SK-N-SH (cell line): ENCODE measurements around the gene MBLAC1. TPM values are rescaled to one million over a fixed set of nuclear protein-coding genes. Genes with fewer than 3 reads are reported as not detected.
A peak's percentile ranks its signal among the peaks of the same experiment; 100 is the strongest.

Experiments used
- CTCF ChIA-PET: fragments of 300-600, 350-600 bp; formaldehyde crosslinking; extraction: SDS; loops from one replicate; lab custom pipeline; 2021; lab: Yijun Ruan, JAX
- POLR2A ChIA-PET: fragments of 350-600 bp; sonication (Branson Sonifier 250); formaldehyde crosslinking; extraction: SDS; loops from one replicate; lab custom pipeline; 2020; ENCODE audit warnings: antibody characterized with exemption, inconsistent platforms; lab: Yijun Ruan, JAX
- DNase-seq: peaks from one replicate; pipeline ENCODE4 v3.0.0; 2012
- H2AFZ ChIP-seq: fragments of 200-600 bp; sonication (generic); 2 replicates; pipeline ENCODE4 v1.8.1; 2016; ENCODE audit warnings: antibody characterized with exemption, mild to moderate bottlenecking, low read depth
- H3F3A ChIP-seq: fragments of 200-600 bp; sonication (generic); replicated peaks from 2 replicates; pipeline ENCODE3; 2016; ENCODE audit warnings: antibody characterized with exemption, mild to moderate bottlenecking; ENCODE audit not compliant: insufficient read depth
- H3K27ac ChIP-seq, 2 experiments: fragments of 200-500 bp in 1 of 2; fragments of 200-600 bp in 1 of 2; sonication (Bioruptor generic) in 1 of 2; sonication (generic), shearing (Covaris generic) in 1 of 2; 2 replicates each; pipeline versions ENCODE4 v1.5.1 to v1.6.1; 2014 to 2016; ENCODE audit warnings: low read depth in 2 of 2, inconsistent platforms in 1 of 2, low read length in 1 of 2, mild to moderate bottlenecking in 1 of 2, mixed read lengths in 1 of 2
- H3K27me3 ChIP-seq: fragments of 200-600 bp; sonication (generic), shearing (Covaris generic); 2 replicates; pipeline ENCODE4 v1.6.1; 2016; ENCODE audit warnings: mixed run types; ENCODE audit not compliant: insufficient read depth
- H3K36me3 ChIP-seq, 2 experiments: fragments of 200-500 bp in 1 of 2; fragments of 200-600 bp in 1 of 2; sonication (Bioruptor generic) in 1 of 2; sonication (generic) in 1 of 2; replicated peaks in 1 of 2; 2 replicates each; pipeline versions ENCODE3 to v1.5.1; 2014 to 2016; ENCODE audit warnings: low read length in 1 of 2, mild to moderate bottlenecking in 1 of 2; ENCODE audit not compliant: insufficient read depth in 2 of 2, control insufficient read depth in 1 of 2
- H3K4me1 ChIP-seq, 2 experiments: fragments of 200-500 bp in 1 of 2; fragments of 200-600 bp in 1 of 2; sonication (Bioruptor generic) in 1 of 2; sonication (generic), shearing (Covaris generic) in 1 of 2; 2 replicates each; pipeline versions ENCODE4 v1.5.1 to v1.6.1; 2014 to 2016; ENCODE audit warnings: low read depth in 1 of 2, low read length in 1 of 2, mixed run types in 1 of 2; ENCODE audit not compliant: insufficient read depth in 2 of 2, control insufficient read depth in 1 of 2
- H3K4me2 ChIP-seq: fragments of 200-600 bp; sonication (generic), shearing (Covaris generic); 2 replicates; pipeline ENCODE4 v1.6.1; 2017; ENCODE audit warnings: mixed run types
- H3K4me3 ChIP-seq, 2 experiments: fragments of 200-500 bp in 1 of 2; fragments of 200-600 bp in 1 of 2; sonication (Bioruptor generic) in 1 of 2; sonication (generic), shearing (Covaris generic) in 1 of 2; 2 replicates each; pipeline versions ENCODE4 v1.5.1 to v1.8.1; 2014 to 2016; ENCODE audit warnings: low read depth in 2 of 2, inconsistent platforms in 1 of 2, low read length in 1 of 2, mild to moderate bottlenecking in 1 of 2, mixed read lengths in 1 of 2, moderate library complexity in 1 of 2
- H3K79me2 ChIP-seq: fragments of 200-600 bp; sonication (generic); 2 replicates; pipeline ENCODE4 v1.8.1; 2017; ENCODE audit warnings: mild to moderate bottlenecking; ENCODE audit not compliant: insufficient read depth
- H3K9ac ChIP-seq: fragments of 200-600 bp; sonication (generic); 2 replicates; pipeline ENCODE4 v1.6.1; 2017; ENCODE audit warnings: mixed run types
- H3K9me2 ChIP-seq: fragments of 200-600 bp; sonication (generic); 2 replicates; pipeline ENCODE4 v1.6.1; 2017; ENCODE audit warnings: mixed run types
- H3K9me3 ChIP-seq: fragments of 200-600 bp; sonication (generic); 2 replicates; pipeline ENCODE4 v1.6.1; 2017; ENCODE audit warnings: mixed run types, mild to moderate bottlenecking, moderate library complexity
- H4K20me1 ChIP-seq: fragments of 200-600 bp; sonication (generic); 2 replicates; pipeline ENCODE4 v1.6.1; 2017; ENCODE audit warnings: mild to moderate bottlenecking, mixed run types; ENCODE audit not compliant: insufficient read depth
- ELF1 ChIP-seq: IDR thresholded peaks from 2 replicates; pipeline ENCODE4 v1.4.0; 2012
- NFIC ChIP-seq: IDR thresholded peaks from 2 replicates; pipeline ENCODE4 v1.4.0; 2012; ENCODE audit warnings: borderline replicate concordance
- WGBS: methylation state at CpG from one replicate; pipeline ENCODE4 v1.1.6; 2017; ENCODE audit warnings: low lambda C conversion rate; 5-methylcytosine and 5-hydroxymethylcytosine counted together
- polyA plus RNA-seq, 3 experiments: library from polyadenylated mRNA; depleted of rRNA; stranded (reverse); fragments of >200 nt; gene quantifications; 2 replicates each; pipeline ENCODE4 v1.2.3, GENCODE V29; 2012
- TF ChIP-seq, protein P1 (sequence below): IDR thresholded peaks from 2 replicates; pipeline ENCODE4; 2012
- TF ChIP-seq, protein P2 (sequence below): IDR thresholded peaks from 2 replicates; pipeline ENCODE4 v1.4.0; 2012; ENCODE audit warnings: low read depth, borderline replicate concordance
- TF ChIP-seq, protein P3 (sequence below): fragments of 150-350 bp; IDR thresholded peaks from 2 replicates; pipeline ENCODE4 v1.6.1; 2016; ENCODE audit warnings: mild to moderate bottlenecking, low read depth, low read length
- TF ChIP-seq, protein P4 (sequence below): IDR thresholded peaks from 2 replicates; pipeline ENCODE4 v1.4.0; 2012; ENCODE audit warnings: low read depth, borderline replicate concordance

Gene MBLAC1
- polyA plus RNA-seq, 1 of the 3 experiments (the other 2 are of a cell fraction): 4.4 TPM

DNA sequence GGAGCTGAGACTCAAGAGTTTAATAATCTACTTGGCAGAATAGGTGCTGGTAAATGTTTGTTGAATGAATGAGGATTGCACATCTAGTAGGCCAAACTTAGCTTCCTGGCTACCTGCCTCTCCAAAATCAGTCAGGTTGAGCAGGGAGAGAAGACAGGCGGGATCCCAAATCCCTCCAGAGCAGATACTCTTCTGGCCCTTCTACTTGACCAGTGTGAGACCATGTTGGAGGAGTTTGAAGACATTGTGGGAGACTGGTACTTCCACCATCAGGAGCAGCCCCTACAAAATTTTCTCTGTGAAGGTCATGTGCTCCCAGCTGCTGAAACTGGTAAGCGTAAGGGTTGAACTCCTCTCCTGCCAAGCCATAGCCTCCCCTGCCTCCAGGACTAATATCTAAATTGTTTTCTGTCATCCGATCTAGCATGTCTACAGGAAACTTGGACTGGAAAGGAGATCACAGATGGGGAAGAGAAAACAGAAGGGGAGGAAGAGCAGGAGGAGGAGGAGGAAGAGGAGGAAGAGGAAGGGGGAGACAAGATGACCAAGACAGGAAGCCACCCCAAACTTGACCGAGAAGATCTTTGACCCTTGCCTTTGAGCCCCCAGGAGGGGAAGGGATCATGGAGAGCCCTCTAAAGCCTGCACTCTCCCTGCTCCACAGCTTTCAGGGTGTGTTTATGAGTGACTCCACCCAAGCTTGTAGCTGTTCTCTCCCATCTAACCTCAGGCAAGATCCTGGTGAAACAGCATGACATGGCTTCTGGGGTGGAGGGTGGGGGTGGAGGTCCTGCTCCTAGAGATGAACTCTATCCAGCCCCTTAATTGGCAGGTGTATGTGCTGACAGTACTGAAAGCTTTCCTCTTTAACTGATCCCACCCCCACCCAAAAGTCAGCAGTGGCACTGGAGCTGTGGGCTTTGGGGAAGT, 2.2 kb upstream of the MBLAC1 start:
- POLR2A ChIA-PET: interaction anchor here (0.6 to 5.3 kb wide), 4 partner anchors 11 to 304 kb away, joined by 3 to 70 read pairs (median 4); partner anchors contain the start of genes AP4M1, MCM7 and ZCWPW1
- no peak overlapping the region for H3K4me3 ChIP-seq
- no peaks in the 10 kb centered on the region for H4K20me1 ChIP-seq
- peaks cover 13 to 22% of the 10 kb centered on the region in 2 experiments for H3K36me3 ChIP-seq
- no peaks in the 10 kb centered on the region for H3K9me3 ChIP-seq
- H3K9me2 ChIP-seq: no peaks in the 10 kb centered on the region
- DNase-seq: no peak
- 99% methylated on average over 4 of the region's 4 CpGs for WGBS
- CTCF ChIA-PET: interaction anchor here (0.6 to 5.0 kb wide), 5 partner anchors 7 to 130 kb away, joined by 3 to 40 read pairs (median 7); partner anchors contain the start of genes AP4M1 and MCM7
- H3K27me3 ChIP-seq: no peaks in the 10 kb centered on the region
- no peak overlapping the region for H3K27ac ChIP-seq
- TF ChIP-seq, protein P1, sequence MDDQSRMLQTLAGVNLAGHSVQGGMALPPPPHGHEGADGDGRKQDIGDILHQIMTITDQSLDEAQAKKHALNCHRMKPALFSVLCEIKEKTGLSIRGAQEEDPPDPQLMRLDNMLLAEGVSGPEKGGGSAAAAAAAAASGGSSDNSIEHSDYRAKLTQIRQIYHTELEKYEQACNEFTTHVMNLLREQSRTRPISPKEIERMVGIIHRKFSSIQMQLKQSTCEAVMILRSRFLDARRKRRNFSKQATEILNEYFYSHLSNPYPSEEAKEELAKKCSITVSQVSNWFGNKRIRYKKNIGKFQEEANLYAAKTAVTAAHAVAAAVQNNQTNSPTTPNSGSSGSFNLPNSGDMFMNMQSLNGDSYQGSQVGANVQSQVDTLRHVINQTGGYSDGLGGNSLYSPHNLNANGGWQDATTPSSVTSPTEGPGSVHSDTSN: no peak
- TF ChIP-seq ELF1: no peak
- no peak overlapping the region for H3K9ac ChIP-seq
- H2AFZ ChIP-seq: no peak overlapping the region
- H3K4me2 ChIP-seq: no peak overlapping the region
- peaks cover 57% of the 10 kb centered on the region for H3K79me2 ChIP-seq
- peaks cover 61% of the 10 kb centered on the region for H3F3A ChIP-seq
- peaks cover 13 to 20% of the 10 kb centered on the region in 2 experiments; a peak in 3 of 4 replicates for H3K4me1 ChIP-seq

DNA sequence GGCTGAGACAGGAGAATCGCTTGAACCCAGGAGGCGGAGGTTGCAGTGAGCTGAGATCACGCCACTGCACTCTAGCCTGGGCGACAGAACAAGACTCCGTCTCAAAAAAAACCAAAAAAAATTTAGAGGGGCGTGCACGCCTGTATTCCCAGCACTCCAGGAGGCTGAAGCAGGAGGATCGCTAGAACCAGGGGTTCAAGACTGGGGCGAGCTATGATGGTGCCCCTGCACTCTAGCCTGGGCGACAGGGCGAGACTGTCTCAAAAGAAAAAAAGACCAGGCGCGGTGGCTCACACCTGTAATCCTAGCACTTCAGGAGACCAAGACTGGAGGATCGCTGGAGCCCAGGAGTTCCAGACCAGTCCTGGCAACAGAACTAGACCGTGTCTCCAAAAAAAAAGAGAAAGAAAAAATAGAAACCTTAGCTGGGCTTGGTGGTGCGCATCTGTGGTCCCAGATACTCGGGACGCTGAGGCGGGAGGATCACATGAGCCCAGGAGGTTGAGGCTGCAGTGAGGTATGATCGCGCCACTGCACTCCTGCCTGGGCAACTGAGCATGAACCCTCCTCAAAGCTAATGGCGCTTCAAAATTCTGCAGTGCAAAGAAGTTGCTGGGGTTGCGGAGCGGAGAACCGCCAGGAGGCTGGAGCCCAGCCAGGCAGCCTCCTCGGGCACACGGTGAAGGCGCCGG, 382 bp upstream of the MBLAC1 start:
- Histone ChIP-seq H3K27ac (peak overlapping the region; percentile 96 to 97), H3K9ac (peak overlapping the region; percentile 88), H3F3A (peaks cover 49% of the 10 kb centered on the region), H3K79me2 (peaks cover 45% of the 10 kb centered on the region), H3K36me3 (peaks cover 13 to 22% of the 10 kb centered on the region in 2 experiments), H3K9me2 (no peaks in the 10 kb centered on the region), H3K4me3 (peak overlapping the region; percentile 65 to 84), H3K9me3 (no peaks in the 10 kb centered on the region), H3K4me2 (peak overlapping the region; percentile 90), H3K4me1 (peaks cover 6 to 20% of the 10 kb centered on the region in 2 experiments; a peak in 2 of 4 replicates), H3K27me3 (no peaks in the 10 kb centered on the region), H2AFZ (peak overlapping the region; percentile 83), H4K20me1 (no peaks in the 10 kb centered on the region)
- no peak for DNase-seq
- ChIA-PET POLR2A (interaction anchor here (1.0 to 5.3 kb wide), 3 partner anchors 22 to 27 kb away, joined by 3 to 70 read pairs (median 5); partner anchors contain the start of genes AP4M1, LAMTOR4 and MCM7), CTCF (interaction anchor here (0.9 to 1.5 kb wide), 4 partner anchors 11 to 136 kb away, joined by 3 to 11 read pairs (median 4); partner anchors contain the start of genes AP4M1 and MCM7)
- TF ChIP-seq NFIC: peak; percentile 73
- TF ChIP-seq, protein P2, sequence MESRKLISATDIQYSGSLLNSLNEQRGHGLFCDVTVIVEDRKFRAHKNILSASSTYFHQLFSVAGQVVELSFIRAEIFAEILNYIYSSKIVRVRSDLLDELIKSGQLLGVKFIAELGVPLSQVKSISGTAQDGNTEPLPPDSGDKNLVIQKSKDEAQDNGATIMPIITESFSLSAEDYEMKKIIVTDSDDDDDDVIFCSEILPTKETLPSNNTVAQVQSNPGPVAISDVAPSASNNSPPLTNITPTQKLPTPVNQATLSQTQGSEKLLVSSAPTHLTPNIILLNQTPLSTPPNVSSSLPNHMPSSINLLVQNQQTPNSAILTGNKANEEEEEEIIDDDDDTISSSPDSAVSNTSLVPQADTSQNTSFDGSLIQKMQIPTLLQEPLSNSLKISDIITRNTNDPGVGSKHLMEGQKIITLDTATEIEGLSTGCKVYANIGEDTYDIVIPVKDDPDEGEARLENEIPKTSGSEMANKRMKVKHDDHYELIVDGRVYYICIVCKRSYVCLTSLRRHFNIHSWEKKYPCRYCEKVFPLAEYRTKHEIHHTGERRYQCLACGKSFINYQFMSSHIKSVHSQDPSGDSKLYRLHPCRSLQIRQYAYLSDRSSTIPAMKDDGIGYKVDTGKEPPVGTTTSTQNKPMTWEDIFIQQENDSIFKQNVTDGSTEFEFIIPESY: no peak
- TF ChIP-seq, protein P3, sequence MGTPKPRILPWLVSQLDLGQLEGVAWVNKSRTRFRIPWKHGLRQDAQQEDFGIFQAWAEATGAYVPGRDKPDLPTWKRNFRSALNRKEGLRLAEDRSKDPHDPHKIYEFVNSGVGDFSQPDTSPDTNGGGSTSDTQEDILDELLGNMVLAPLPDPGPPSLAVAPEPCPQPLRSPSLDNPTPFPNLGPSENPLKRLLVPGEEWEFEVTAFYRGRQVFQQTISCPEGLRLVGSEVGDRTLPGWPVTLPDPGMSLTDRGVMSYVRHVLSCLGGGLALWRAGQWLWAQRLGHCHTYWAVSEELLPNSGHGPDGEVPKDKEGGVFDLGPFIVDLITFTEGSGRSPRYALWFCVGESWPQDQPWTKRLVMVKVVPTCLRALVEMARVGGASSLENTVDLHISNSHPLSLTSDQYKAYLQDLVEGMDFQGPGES: no peak
- TF ChIP-seq, protein P4, sequence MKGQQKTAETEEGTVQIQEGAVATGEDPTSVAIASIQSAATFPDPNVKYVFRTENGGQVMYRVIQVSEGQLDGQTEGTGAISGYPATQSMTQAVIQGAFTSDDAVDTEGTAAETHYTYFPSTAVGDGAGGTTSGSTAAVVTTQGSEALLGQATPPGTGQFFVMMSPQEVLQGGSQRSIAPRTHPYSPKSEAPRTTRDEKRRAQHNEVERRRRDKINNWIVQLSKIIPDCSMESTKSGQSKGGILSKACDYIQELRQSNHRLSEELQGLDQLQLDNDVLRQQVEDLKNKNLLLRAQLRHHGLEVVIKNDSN: peak; percentile 35; the same call in 1 of the 2 replicates
- WGBS: 14% methylated on average over 27 of the region's 29 CpGs
